Left colon (tissue), 2 donors: ENCODE data around the gene SPTBN4. TPM values are rescaled to one million over a fixed set of nuclear protein-coding genes. Genes with fewer than 3 reads are reported as not detected.
"Not testable (repeated sequence)": the region's sequence is repeated elsewhere in the genome, so short reads cannot be mapped to it uniquely, and the experiment has no call there.

Experiments
- ATAC-seq: fragments of 200-7000 bp; cut with Tn5 transposase; one replicate; pipeline ENCODE4 v1.9.1; 2020; ENCODE audit warnings: mild to moderate bottlenecking, moderate library complexity
- DNase-seq, 2 donors: peaks; one replicate each; pipeline ENCODE4 v3.0.0-alpha.2; 2020
- intact Hi-C, 2 donors: fragments of 100-400 bp; cut with DNase I in 1 of 2; cut with micrococcal nuclease in 1 of 2; formaldehyde crosslinking; loops; one replicate each; pipeline versions ENCODE4 v1.11.2 to v1.14.0; 2022; cut with DNase I, micrococcal nuclease
- total RNA-seq, 2 donors: library from RNA; stranded (reverse); fragmentation: NEBNext Ultra II Directional; extraction: Animal tissue kit (Norgen Biotek cat#: 25700); gene quantifications; one replicate each; pipeline ENCODE4 v1.2.1, GENCODE V29; 2021
- donor health status: DM: no; HTN: no; CAD: no.
- donor health status: DM: yes; HTN: yes; CAD: no.

The SPTBN4 gene
- total RNA-seq, 2 donors from 2014 or later, result 0.15 to 1.2 TPM

GRCh38 chr19:40458597-40458974 lies 8.2 kb upstream of the SPTBN4 start:
- DNase-seq (no peak), ATAC-seq (no peak)
- intact Hi-C loops, result no loop called here

GRCh38 chr19:40460185-40460584 lies 6.6 kb upstream of the SPTBN4 start:
- intact Hi-C loops, result loop anchor here in 1 of 2 donors (5.0 to 10.0 kb wide), 2 partner anchors 137 to 155 kb away; no protein-coding TSS in a partner anchor
- DNase-seq (no peak), ATAC-seq (no peak)

- intact Hi-C loops, result loop anchor here in 1 of 2 donors (5.0 to 10.0 kb wide), 2 partner anchors 136 to 157 kb away; no protein-coding TSS in a partner anchor
- DNase-seq, result peak; percentile 42 to 50
- no peak for ATAC-seq
Measured at GRCh38 chr19:40461669-40462221, 5.1 kb upstream of the SPTBN4 start.

- not testable (repeated sequence) for DNase-seq, ATAC-seq
- intact Hi-C loops, result loop anchor here in 1 of 2 donors (5.0 to 10.0 kb wide), 2 partner anchors 134 to 159 kb away; no protein-coding TSS in a partner anchor
Measured at GRCh38 chr19:40463587-40464037, 3.2 kb upstream of the SPTBN4 start.

- intact Hi-C loops, result loop anchor here in 1 of 2 donors (5.0 to 10.0 kb wide), 2 partner anchors 133 to 160 kb away; no protein-coding TSS in a partner anchor
- peak; percentile 40 for ATAC-seq
Measured at GRCh38 chr19:40464059-40465024, 2.5 kb upstream of the SPTBN4 start.

GRCh38 chr19:40465025-40465556 lies 1.7 kb upstream of the SPTBN4 start:
- intact Hi-C loops, result loop anchor here in 1 of 2 donors (10.0 kb wide), 1 partner anchor 160 kb away; no protein-coding TSS in a partner anchor
- DNase-seq, result peak in 1 of 2 donors; percentile 61
- peak; percentile 34 for ATAC-seq

More at GRCh38 chr19:40464059-40465024, 2.5 kb upstream of the SPTBN4 start:
- DNase-seq, result peak; percentile 80 to 93

- ATAC-seq (peak; percentile 88), DNase-seq (peak; percentile 99 to 100)
- intact Hi-C loops, result loop anchor here in 1 of 2 donors (10.0 kb wide), 1 partner anchor 161 kb away; no protein-coding TSS in a partner anchor
Measured at GRCh38 chr19:40465557-40466218, 1.1 kb upstream of the SPTBN4 start, which contains the start of gene BLVRB. BLVRB (minus strand) TSS chr19:40465745; CDS start chr19:40465688, 57 bp downstream.

GRCh38 chr19:40466219-40466984 lies 399 bp upstream of the SPTBN4 start:
- ATAC-seq (peak; percentile 35), DNase-seq (peak; percentile 51)
- intact Hi-C loops, result loop anchor here in 1 of 2 donors (10.0 kb wide), 1 partner anchor 162 kb away; no protein-coding TSS in a partner anchor

- intact Hi-C loops, result loop anchor here in 1 of 2 donors (10.0 kb wide), 1 partner anchor 164 kb away; no protein-coding TSS in a partner anchor
- no peak for DNase-seq
- ATAC-seq, result no peak
Measured at GRCh38 chr19:40469011-40469410, 2.2 kb downstream of the SPTBN4 start.

GRCh38 chr19:40471111-40471510 lies 4.3 kb downstream of the SPTBN4 start:
- intact Hi-C loops, result no loop called here
- DNase-seq (no peak), ATAC-seq (no peak)

- DNase-seq (no peak), ATAC-seq (no peak)
- intact Hi-C loops, result no loop called here
Measured at GRCh38 chr19:40472516-40472915, 5.7 kb downstream of the SPTBN4 start.

GRCh38 chr19:40474737-40475136 lies 7.9 kb downstream of the SPTBN4 start:
- no peak for DNase-seq

GRCh38 chr19:40475878-40476644 lies 9.3 kb downstream of the SPTBN4 start:
- DNase-seq, intact Hi-C loops, ATAC-seq: not testable (repeated sequence)

More at GRCh38 chr19:40474737-40475136, 7.9 kb downstream of the SPTBN4 start:
- intact Hi-C loops, result no loop called here
- ATAC-seq, result no peak

- no peak for DNase-seq
Measured at GRCh38 chr19:40486017-40486416, 19.2 kb downstream of the SPTBN4 start.

GRCh38 chr19:40489882-40490230 lies 23.1 kb downstream of the SPTBN4 start:
- DNase-seq, result no peak
- ATAC-seq, result no peak
- intact Hi-C loops, result no loop called here

More at GRCh38 chr19:40486017-40486416, 19.2 kb downstream of the SPTBN4 start:
- no peak for ATAC-seq
- intact Hi-C loops, result no loop called here

GRCh38 chr19:40492274-40492673 lies 25.5 kb downstream of the SPTBN4 start:
- DNase-seq (no peak), ATAC-seq (no peak)
- intact Hi-C loops, result no loop called here

- DNase-seq (no peak), ATAC-seq (no peak)
- intact Hi-C loops, result no loop called here
Measured at GRCh38 chr19:40493778-40494177, 27.0 kb downstream of the SPTBN4 start.
